Neural cell (in vitro differentiated cells): ENCODE measurements around the gene IL17RD. TPM values are rescaled to one million over a fixed set of nuclear protein-coding genes. Genes with fewer than 3 reads are reported as not detected.

Source experiments
- H2AFZ ChIP-seq: fragments of 200-600, 300-800 bp; sonication (generic), shearing (Covaris generic); 2 replicates; pipeline ENCODE4 v1.6.0; 2014; ENCODE audit warnings: low read depth, mild to moderate bottlenecking, antibody characterized with exemption, low read length, moderate library complexity
- H3F3A ChIP-seq: fragments of 200-600 bp; shearing (Covaris generic); 2 replicates; pipeline ENCODE4 v1.6.1; 2016; ENCODE audit warnings: mild to moderate bottlenecking, moderate library complexity, mixed read lengths, antibody characterized with exemption, low read length; ENCODE audit not compliant: insufficient read depth, poor library complexity, severe bottlenecking
- H3K27ac ChIP-seq: fragments of 200-600, 300-800 bp; sonication (generic), shearing (Covaris generic); 2 replicates; pipeline ENCODE4 v1.5.1; 2014; ENCODE audit warnings: mild to moderate bottlenecking, low read length, moderate library complexity
- H3K27me3 ChIP-seq: fragments of 300-800, 200-600 bp; sonication (generic), shearing (Covaris generic); 2 replicates; pipeline ENCODE4 v1.6.0; 2014; ENCODE audit warnings: mild to moderate bottlenecking, low read depth, low read length, moderate library complexity; ENCODE audit not compliant: insufficient read depth
- H3K36me3 ChIP-seq: fragments of 300-800, 200-600 bp; sonication (generic), shearing (Covaris generic); 2 replicates; pipeline ENCODE4 v1.5.1; 2014; ENCODE audit warnings: mild to moderate bottlenecking, antibody characterized with exemption, low read length, moderate library complexity; ENCODE audit not compliant: insufficient read depth
- H3K4me2 ChIP-seq: fragments of 300-800, 200-600 bp; sonication (generic), shearing (Covaris generic); 2 replicates; pipeline ENCODE4 v1.6.0; 2014; ENCODE audit warnings: mild to moderate bottlenecking, low read length
- H3K4me3 ChIP-seq: fragments of 300-800, 200-600 bp; sonication (generic), shearing (Covaris generic); 2 replicates; pipeline ENCODE4 v1.5.1; 2014; ENCODE audit warnings: mild to moderate bottlenecking, low read length, moderate library complexity
- H3K79me2 ChIP-seq: fragments of 200-600 bp; shearing (Covaris generic); replicated peaks from 2 replicates; pipeline ENCODE4 v1.6.0; 2014; ENCODE audit warnings: mild to moderate bottlenecking, low read length, moderate library complexity; ENCODE audit not compliant: insufficient read depth
- H3K9ac ChIP-seq: fragments of 300-800, 200-600 bp; sonication (generic), shearing (Covaris generic); 2 replicates; pipeline ENCODE4 v1.6.1; 2016; ENCODE audit warnings: mild to moderate bottlenecking, low read length, mixed read lengths
- H3K9me2 ChIP-seq: fragments of 200-600 bp; shearing (Covaris generic); 2 replicates; pipeline ENCODE4 v1.6.1; 2016; ENCODE audit warnings: mild to moderate bottlenecking, low read length, mixed read lengths; ENCODE audit not compliant: insufficient read depth
- H3K9me3 ChIP-seq: fragments of 200-600, 300-800 bp; sonication (generic), shearing (Covaris generic); 2 replicates; pipeline ENCODE4 v1.6.1; 2016; ENCODE audit warnings: mild to moderate bottlenecking, mixed run types, low read length, moderate library complexity, mixed read lengths
- H4K20me1 ChIP-seq: fragments of 200-600 bp; shearing (Covaris generic); 2 replicates; pipeline ENCODE4 v1.6.1; 2016; ENCODE audit warnings: mild to moderate bottlenecking, mixed run types; ENCODE audit not compliant: insufficient read depth
- CTCF ChIP-seq: fragments of 450-650 bp; IDR thresholded peaks from 2 replicates; pipeline ENCODE4 v1.5.1; 2014; ENCODE audit warnings: antibody characterized with exemption, mild to moderate bottlenecking, moderate library complexity; ENCODE audit not compliant: poor library complexity, severe bottlenecking
- EP300 ChIP-seq: fragments of 450-650 bp; conservative IDR thresholded peaks from 2 replicates; pipeline ENCODE4 v1.6.1; 2014; ENCODE audit warnings: antibody characterized with exemption, mild to moderate bottlenecking, moderate library complexity; ENCODE audit not compliant: poor library complexity, severe bottlenecking
- EZH2 ChIP-seq: fragments of 200-600, 300-800 bp; shearing (Covaris generic), sonication (generic); IDR thresholded peaks from 2 replicates; pipeline ENCODE4 v1.6.1; 2014; ENCODE audit warnings: antibody characterized with exemption, low read length, borderline replicate concordance, mild to moderate bottlenecking; ENCODE audit not compliant: insufficient read depth, poor library complexity, severe bottlenecking
- MXI1 ChIP-seq: fragments of 450-650 bp; conservative IDR thresholded peaks from 2 replicates; pipeline ENCODE4 v1.6.1; 2014; ENCODE audit warnings: antibody characterized with exemption, mild to moderate bottlenecking; ENCODE audit not compliant: poor library complexity, severe bottlenecking
- POLR2AphosphoS5 ChIP-seq: IDR thresholded peaks from 2 replicates; pipeline ENCODE4 v1.6.1; 2012
- RAD21 ChIP-seq: fragments of 450-650 bp; conservative IDR thresholded peaks from 2 replicates; pipeline ENCODE4 v1.6.1; 2014; ENCODE audit warnings: antibody characterized with exemption, mild to moderate bottlenecking, moderate library complexity
- REST ChIP-seq: IDR thresholded peaks from 2 replicates; pipeline ENCODE4 v1.6.1; 2012; ENCODE audit warnings: borderline replicate concordance
- SMC3 ChIP-seq: fragments of 450-650 bp; conservative IDR thresholded peaks from 2 replicates; pipeline ENCODE4 v1.6.1; 2014; ENCODE audit warnings: antibody characterized with exemption, mild to moderate bottlenecking, moderate library complexity; ENCODE audit not compliant: poor library complexity
- TAF1 ChIP-seq: IDR thresholded peaks from 2 replicates; pipeline ENCODE4 v1.6.1; 2012; ENCODE audit warnings: low read depth
- polyA plus RNA-seq: library from polyadenylated mRNA; depleted of rRNA; stranded (reverse); fragments of >200 nt; gene quantifications from 2 replicates; pipeline ENCODE4 v1.2.3, GENCODE V29; 2014

The IL17RD gene
- polyA plus RNA-seq, 1 donor from 2014 or later: 14.8 TPM

GRCh38 chr3:57109437-57110199 lies 55.5 kb downstream of the IL17RD start:
- H3K27me3 ChIP-seq: no peaks in the 10 kb centered on the region
- H3K79me2 ChIP-seq: no peaks in the 10 kb centered on the region
- no peak overlapping the region for H3K4me3 ChIP-seq
- peaks cover 6% of the 10 kb centered on the region for H3F3A ChIP-seq
- H3K9me2 ChIP-seq: no peaks in the 10 kb centered on the region
- H4K20me1 ChIP-seq: no peaks in the 10 kb centered on the region
- H3K9me3 ChIP-seq: no peaks in the 10 kb centered on the region
- H2AFZ ChIP-seq: no peak overlapping the region
- H3K36me3 ChIP-seq: peaks cover 16% of the 10 kb centered on the region
- H3K4me2 ChIP-seq: no peak overlapping the region
- TF ChIP-seq MXI1: no peak
- no peak for TF ChIP-seq EZH2
- TF ChIP-seq POLR2AphosphoS5: no peak
- H3K27ac ChIP-seq: no peak overlapping the region
- H3K9ac ChIP-seq: no peak overlapping the region

DNA sequence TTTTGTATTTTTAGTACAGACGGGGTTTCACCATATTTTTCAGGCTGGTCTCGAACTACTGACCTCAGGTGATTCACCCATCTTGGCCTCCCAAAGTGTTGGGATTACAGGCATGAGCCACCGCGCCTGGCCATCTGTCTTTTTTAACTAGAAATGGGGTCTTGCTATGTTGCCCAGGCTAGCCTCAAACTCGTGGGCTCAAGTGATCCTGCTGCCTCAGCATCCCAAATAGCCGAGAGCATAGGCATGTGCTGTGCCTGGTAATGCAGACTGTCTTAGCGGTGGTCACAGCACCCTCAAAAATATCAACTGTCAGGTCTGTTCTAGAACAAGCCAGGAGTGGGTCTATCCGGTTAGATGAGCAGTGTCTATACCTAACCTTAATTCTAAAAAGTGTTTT lies 56.5 kb downstream of the IL17RD start:
- no peak overlapping the region for H3K9ac ChIP-seq
- no peak overlapping the region for H3K27ac ChIP-seq
- H3K9me3 ChIP-seq: no peaks in the 10 kb centered on the region
- H3K4me3 ChIP-seq: no peak overlapping the region
- no peaks in the 10 kb centered on the region for H3K27me3 ChIP-seq
- no peaks in the 10 kb centered on the region for H3K79me2 ChIP-seq
- no peak overlapping the region for H2AFZ ChIP-seq
- H3K36me3 ChIP-seq: peaks cover 15% of the 10 kb centered on the region
- TF ChIP-seq CTCF: no peak
- TF ChIP-seq MXI1: no peak
- no peak for TF ChIP-seq POLR2AphosphoS5
- no peak for TF ChIP-seq TAF1
- TF ChIP-seq REST: no peak
- no peak for TF ChIP-seq EP300
- no peak for TF ChIP-seq SMC3
- no peak for TF ChIP-seq EZH2
- no peak for TF ChIP-seq RAD21
- H3F3A ChIP-seq: peaks cover 6% of the 10 kb centered on the region
- H3K4me2 ChIP-seq: no peak overlapping the region
- H4K20me1 ChIP-seq: no peaks in the 10 kb centered on the region
- no peaks in the 10 kb centered on the region for H3K9me2 ChIP-seq
